NCI-H2107 treated with DMSO at 0.1 percent for 48 hours (cell line): ENCODE results near the gene TUBGCP3.
A peak's percentile ranks its signal among the peaks of the same experiment; 100 is the strongest.

Experiments
- DNase-seq: peaks from one replicate; lab custom pipeline; 2025; ENCODE audit not compliant: unreplicated experiment; lab: John Stamatoyannopoulos, UW

The TUBGCP3 gene

DNA sequence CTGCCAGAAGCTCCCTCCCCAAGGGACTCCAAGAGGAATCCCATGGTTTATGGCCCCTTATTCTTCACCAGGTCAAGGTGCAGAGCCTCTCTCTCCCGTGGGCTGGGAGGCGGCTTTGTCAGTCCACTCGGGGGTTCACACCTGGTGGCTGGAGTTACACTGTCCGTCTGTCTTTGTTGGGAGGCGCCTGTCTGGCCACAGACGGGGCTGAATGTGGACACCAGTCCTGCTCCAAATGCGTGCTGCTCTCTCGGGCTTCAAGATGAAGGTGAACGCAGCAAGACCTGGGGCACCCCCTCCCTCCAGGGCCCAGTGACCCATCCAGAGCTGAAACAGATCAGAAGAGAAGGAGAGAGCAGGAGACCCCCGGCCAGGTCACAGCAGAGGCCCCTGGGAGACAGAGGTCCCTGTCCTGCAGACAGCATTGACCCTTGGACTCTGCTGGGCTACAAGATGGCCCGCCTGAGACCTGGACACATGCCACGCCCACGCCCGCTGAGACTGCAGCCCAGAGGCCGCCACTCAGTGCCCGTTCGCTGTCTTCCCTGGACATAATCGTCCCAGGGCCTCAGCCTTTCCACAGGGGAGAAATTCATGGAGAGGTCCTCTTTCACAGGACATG is 29.9 kb upstream of the TUBGCP3 start:
- no peak for DNase-seq

DNA sequence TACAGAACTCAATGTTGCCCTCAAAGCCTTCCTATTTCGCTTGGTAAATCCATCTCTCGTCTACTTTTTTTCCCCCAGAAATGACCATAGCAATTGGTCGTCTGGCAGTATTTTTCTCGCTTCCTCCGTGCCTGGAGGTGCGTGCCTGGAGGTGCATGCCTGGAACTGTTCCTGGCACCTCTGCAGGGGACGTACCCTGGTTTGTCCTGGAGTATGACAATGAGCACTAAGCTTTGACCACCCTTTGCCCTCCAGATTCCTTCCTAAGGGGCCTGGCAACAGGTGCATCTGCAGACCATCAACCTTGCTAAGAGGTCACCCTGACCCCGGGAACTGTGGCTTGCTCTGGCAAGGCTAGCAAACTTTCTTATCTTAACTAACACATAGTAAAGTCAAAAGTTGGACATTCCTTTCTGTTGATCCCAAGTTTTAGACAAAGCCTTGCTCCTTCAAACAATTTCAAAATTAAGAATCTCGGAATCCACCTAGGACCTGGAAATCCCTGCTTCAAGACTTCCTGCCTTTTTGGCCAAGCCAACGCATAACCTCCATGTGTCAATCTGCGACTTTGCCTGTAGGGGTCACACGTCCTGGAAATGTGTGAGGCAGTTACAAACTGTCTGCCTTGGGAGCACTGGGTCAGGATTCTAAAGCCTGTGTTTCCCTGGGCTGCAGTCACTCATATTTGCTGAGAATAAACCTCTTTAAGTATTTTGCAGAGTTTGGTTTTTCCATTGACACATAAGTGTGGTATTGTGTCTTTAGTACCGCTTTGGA is 28.8 kb upstream of the TUBGCP3 start:
- DNase-seq: no peak

DNA sequence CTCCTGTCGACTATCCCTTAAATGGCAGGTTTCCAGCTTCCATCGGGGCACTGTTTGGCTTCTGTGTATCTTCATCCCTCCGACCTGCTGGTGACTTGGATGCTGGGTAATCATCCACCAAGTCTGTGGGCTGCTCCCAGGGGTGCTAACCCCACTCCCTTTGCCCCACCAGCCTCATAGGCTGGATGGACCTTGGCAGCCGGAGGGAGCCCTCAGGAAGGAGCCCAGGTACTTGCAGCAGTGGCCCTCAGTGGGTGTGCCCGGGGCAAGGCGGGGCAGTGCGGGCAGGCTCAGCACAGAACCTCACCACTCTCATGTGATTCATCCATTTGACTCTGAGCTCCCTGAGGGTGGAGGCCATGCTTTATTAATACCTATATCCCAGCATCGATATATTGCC is 27.4 kb upstream of the TUBGCP3 start:
- no peak for DNase-seq

DNA sequence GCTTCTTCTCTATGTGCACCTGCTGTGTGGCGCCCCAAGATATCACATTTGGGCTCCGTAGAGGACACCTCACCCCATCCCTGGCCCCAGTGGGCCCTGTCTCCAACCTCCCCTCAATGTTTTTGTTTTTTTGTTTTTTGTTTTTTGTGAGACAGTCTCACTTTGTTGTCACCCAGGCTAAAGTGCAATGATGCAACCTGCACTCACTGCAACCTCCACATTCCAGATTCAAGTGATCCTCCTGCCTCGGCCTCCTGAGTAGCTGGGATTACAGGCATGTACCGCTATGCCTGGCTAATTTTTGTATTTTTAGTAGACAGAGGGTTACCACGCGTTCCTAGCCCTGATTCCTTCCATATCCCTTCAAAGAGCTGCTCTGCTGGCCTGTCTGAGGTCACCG is 26.9 kb upstream of the TUBGCP3 start:
- no peak for DNase-seq

DNA sequence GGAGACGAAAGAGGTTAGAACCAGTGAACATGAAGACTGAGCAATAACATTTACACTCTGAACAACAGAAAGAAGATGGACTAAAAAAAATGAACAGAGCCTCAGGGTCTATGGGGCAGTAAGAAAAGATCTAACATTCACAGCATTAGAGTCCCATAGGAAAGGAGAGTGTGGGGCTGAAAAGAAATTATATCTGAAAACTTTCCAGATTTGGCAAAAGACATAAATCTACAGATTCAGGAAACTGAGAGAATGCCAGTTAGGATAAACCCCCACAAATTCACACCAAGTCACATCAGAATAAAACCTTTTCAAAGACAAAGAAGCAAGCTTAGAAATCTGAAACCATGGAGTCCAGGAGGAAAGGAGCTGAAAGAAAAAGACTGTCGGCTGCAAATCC is 20.3 kb upstream of the TUBGCP3 start:
- no peak for DNase-seq

DNA sequence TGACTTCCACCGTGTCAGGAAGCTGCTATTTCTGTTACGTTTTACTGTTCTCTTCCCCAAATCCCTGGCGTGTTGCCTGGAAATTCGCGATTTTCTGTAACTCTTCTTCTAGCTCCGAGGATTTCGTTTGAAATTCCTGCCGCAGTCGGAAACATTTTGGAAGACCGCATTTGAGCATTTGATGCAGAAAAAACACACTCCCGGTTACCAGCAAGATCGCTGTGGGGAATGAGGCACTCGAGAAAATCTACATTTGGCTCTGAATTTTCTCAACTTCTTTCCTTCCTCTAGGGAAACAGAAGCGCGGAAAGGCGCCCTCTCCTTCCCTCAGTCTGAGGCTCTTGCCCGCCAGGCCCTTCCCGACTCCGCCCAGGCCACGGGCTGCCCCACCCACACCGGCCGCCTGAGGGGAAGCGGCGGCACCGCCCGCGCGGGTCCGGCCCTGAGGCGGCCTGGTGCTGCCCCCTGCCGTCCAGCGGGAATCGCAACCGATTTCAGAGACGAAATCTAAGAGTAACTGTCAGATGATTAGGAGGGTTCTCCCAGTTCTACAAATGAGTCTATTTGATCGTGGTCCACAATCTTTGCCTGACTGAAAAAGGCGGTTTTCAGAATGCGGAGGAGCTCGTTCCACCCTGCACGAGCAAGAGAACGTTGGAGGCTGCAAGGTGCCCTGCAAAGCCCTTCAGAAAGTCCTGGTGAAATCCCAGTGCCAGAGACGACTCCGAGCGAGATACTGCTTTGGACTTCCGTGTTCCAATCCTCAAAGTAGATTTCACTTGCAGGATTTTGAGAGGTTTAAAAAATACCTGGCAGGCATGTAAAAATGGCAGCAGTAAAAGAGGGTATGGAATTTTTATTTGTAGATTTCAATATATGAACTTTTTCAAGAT is 18.4 kb upstream of the TUBGCP3 start:
- DNase-seq: peak; percentile 65

DNA sequence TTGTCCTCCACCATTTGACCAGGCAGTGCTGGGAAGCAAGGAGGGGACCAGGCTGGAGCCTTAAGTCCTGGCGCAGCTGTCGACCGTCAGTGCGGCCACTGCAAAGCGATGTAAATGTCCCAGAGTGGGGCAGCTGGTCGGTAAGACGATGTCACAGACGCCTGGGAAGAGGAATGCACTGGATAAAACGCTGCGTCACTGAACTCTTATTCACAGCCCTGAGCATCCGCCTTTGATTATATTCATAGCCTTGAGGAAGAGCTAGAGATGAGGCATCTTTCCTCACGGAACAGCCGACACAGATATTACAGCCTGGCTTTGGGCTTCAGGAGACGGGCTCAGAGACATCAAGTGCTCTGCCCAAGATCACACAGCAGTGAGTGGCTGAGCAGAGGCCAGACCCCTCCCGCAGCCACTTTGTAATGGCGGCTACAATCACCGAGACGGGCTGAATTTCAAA is 17.6 kb upstream of the TUBGCP3 start:
- DNase-seq: no peak

DNA sequence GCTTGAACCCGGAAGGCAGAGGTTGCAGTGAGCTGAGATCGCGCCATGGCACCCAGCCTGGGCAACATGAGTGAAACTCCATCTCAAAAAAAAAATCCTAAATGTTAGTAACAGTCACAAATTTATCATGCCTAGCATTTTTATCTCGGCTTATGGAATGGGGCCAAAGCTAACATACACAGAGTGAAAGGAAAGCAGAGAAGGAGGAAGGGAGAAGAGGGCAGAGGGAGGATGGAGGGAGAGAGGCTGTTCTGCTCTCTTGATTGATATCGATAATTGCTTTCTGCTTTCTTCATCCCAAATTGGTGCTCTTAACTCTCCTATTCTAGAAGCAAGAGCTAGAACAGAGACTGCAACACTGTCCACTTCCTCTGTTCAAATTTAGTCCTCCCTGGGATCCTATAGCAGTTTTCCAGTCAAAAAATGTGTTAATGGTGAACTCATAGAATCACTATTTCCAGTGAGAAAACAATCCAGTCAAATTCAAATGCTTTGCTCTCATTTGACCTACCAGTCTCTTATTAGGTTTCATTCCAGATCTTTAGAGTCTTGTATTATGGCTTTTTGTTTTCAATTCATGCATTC is 15.8 kb upstream of the TUBGCP3 start:
- DNase-seq: no peak

DNA sequence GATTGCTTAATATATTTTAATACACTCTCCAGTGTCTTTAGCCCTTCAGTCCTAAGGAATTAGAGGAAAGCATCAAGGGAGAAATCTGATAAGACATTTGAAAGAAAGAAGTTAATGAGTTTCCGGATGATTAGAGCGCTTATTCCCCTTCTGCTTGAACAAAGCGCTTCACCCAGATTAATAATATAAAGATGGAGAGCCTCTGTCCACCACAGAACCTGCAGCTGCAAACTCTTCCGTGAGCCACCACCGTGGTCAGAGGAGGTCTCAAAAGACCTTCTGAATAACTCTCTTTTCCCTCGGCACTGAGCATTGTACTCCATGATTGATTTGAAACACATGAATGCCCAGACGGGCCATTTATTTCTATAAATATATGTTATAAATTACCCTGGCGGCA is 14.2 kb upstream of the TUBGCP3 start:
- no peak for DNase-seq

DNA sequence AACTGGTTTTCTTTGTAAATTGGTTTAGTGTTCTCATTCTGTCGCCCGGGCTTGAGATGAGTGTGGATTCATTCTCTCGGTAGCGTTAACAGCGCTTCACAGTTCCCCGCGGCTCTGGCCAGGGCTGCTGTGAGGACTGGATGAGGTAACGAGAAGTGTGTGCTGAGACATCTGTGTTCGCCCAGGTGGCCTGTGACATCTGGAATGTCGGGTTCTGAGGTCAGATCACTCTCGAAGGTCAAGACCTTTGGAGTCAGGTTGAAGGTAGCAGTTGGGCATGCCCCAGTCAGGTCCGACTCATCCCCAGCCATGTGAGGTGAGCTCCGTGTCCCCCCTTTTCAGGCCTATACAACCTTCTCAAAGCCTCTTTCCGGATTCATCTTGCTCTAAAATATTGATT is 13.4 kb upstream of the TUBGCP3 start:
- no peak for DNase-seq

DNA sequence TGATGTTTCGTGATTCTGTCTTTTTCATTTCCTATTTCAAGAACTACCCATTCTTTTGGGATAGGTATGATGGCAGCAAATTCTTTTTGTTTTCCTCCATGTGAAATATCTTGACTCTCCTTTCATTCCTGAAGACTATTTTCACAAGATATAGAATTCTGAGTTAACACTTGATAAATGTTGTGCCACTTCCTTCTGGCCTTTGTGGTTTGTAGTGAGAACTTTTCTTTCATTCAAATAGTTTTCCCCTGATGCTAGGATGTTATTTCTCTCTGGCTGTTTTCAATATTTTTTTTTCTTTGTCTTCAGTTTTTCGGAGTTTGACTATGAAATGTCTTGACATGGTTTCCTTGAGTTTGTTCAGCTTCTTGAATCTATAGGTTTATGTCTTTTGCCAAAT is 8.3 kb upstream of the TUBGCP3 start:
- DNase-seq: no peak

DNA sequence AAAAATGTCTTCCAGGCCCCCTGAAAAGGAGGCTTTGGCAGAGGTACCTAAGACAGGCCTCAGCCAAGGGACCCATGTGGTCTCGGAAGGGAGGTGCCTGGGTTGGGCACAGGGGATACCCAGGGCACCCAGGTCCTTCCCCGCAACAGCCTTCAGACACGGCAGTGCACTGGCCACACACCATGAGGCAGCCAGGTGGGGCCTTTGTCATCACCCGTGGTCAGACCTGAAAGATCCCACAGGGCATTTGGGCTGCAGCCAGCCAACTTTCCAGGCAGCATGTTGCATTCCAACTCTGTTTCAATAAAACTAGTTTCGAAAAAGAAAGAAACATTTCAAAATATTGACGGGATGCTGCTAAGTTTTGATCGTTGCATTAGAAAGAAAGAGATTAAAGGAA is 4.7 kb upstream of the TUBGCP3 start:
- DNase-seq: no peak

DNA sequence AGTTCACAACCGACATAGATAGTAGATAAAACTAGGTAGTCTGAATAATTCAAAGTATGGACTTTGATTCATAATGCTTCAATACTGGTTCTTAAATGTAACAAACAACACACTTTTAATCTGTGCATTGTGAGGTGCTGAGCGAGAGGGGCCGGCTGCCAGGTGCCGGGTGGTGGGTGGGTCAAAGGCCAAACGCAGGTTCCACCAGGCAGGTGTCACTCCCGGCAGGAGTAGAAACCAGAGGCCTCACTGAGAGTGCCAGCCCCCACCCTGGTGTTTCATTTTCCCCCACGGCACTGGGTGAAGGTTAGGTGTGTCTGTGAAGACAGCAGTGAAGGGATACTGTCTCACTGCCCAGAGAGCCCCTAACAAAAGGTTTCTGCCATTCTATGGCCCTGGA is 4.2 kb upstream of the TUBGCP3 start:
- DNase-seq: no peak

DNA sequence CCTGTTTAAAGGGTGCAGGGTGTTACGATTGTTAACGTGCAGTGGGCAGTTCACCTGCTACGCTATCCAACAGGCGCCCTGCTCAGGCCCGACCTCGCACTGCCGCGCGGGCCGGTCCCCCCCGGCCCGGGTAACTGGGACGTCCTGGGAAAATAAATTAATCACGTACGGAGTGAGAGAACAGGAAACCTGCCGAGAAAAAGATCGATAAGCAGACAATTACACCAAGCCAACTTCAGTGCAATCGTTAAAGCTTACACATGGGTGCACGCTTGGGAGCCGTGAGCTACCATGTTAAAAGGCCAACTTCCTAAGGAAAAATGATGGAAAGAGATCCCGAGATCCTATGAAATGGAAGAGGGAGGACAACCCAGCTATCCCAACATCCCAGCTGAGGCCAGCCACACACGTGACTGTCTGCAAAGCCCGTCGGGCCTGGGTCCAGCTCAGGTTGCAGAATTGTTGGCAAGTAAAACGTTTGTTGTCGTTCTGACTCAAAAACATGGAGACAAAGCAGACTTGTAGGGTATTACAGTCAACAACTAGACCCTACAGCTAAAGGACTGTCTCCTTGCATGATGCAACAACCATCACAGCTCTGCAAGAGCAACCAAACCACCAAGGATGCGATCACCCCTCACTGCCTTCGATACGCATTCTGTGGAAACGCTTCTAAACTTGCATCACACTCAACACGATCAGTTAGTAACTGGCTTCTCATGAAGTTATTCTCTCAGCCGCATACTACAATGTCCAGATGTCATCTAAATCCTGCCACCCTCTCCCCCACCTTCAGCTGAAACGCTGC is 741 bp upstream of the TUBGCP3 start:
- peak; percentile 37 for DNase-seq

DNA sequence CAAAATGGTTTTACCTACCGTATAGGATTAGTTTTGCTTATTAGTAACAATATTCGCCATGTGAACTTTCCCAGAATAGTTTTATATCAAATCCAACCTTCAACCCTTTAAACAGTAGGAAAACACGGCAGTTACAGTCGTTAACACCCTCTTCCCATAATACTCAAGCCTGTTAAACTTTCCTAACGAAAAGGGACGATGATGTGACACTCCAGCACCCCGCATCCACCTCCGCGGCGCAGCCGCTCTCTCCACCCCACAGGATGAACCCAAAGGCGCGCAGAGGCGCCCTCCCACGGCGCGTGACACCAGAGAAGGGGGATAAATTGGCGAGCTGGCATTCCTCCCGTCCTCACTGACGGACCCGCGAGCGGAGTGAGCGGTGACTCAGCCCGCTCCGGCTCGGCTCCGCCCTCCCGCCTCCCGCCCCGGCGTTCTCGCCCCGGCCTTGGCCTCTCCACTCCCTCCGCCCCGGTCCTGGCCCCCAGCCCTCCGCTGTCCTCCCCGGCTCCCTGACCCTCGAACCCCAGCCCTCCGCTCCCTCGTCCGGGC is 665 bp downstream of the TUBGCP3 start:
- DNase-seq: peak; percentile 33

DNA sequence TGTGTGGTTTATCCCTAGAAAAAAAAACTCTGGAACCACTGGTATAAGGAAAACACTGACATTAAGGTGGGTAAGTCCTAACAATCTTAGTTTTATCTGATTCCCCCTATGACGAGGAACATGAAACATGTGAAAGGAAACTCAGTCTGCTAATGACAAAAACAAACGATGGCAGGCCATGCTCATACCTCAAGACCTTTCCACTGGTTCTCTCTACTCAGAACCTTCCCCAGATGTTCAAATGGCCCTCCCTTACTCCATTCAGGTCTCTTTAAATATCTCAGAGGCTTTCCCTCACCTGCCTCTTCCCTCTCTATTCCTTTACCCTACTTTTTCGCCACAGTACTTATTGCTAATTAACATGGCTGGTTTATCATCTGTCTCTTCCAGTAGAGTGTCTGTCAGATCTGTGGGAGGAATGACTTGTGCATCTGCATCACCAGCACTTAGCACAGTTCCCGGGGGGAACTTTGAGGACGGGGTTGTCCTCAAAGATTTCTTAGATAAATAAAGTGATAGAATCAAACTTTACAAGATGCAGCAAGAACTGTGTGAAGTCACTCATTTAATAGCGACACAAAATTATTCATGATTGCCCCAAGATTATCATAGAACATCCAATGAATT is 1.5 kb downstream of the TUBGCP3 start:
- no peak for DNase-seq

DNA sequence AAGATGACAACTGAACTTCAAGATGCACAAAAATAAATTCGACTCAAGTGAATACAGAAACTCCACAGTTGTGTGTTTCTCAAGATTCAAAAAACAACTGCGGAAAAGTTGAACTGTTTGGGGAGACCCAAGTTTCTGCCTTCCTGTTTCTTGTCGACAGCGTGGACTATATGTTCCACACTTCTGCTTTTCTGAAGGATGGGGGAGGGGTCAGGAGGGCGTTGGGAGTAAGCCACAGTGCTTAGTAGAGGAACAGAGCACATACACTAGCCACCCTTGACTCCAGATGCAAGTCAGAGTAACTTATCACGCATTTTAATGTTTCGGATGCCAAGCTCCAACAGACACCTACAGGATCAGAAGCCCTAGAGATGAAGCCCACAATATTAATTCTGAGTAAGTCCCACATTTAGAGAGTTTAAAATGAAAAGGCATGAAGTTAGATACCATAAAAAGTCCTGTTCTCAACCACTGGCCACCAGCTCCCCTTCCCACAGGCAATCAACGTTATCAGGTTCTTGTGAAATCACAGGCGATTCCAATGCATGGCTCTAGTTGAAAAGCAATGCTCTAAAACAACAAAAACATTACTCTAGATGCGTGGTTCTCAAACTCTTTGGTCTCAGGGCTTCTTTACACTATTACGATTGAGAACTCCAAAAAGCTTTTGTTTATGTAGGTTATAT is 4.2 kb downstream of the TUBGCP3 start:
- no peak for DNase-seq

DNA sequence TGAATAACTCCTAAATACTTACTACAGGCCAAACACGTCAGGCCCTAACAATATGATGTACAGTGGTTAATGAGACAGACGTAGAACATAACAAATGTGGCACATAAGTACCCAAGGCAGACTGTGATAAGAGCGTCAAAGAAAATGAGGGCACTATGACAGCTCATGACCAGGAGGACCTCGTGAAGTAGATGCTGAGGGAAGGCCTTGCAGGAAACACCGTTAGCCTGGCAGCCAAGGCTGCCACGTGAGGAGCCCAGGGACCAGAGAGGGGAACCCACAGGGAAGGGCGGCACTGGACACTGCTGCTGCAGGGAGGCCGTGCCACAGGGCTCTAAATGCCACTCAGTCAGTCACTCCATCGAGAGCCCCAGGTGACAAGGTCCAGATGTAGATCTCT is 5.7 kb downstream of the TUBGCP3 start:
- no peak for DNase-seq

DNA sequence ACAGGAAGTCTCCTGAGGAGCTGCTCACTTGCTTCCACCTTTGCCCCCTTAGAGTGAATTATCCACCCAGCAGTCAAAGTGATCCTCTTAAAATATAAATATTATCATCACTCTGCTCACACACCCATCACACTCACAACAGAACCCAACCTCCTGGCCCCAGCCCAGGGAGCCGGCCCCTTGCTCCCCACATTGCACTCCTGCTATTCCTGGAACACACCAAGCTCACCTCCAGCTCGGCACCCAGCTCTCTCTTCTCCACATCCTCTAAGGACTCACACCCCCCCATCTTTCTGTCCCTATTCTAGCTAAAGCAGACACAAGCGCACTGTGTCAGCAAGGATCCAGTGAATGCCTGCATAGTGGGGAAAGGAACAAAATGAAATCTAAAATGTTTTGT is 7.0 kb downstream of the TUBGCP3 start:
- no peak for DNase-seq
